WTC11 (cell line): Measurements from ENCODE around the gene FBXW9. TPM values are rescaled to one million over a fixed set of nuclear protein-coding genes. Genes with fewer than 3 reads are reported as not detected.

ENCODE experiments used
- ATAC-seq: fragments of 200-7000 bp; cut with Tn5 transposase; 2 replicates; pipeline ENCODE4 v1.10.0; 2021; ENCODE audit warnings: mild to moderate bottlenecking, moderate library complexity
- CTCF ChIA-PET: fragments of 300-600 bp; sonication (Branson Sonifier 250); formaldehyde crosslinking; loops from one replicate; lab custom pipeline; 2021; ENCODE audit warnings: antibody characterized with exemption; lab: Charles Lee
- POLR2A ChIA-PET: fragments of 350-600 bp; sonication (Branson Sonifier 250); formaldehyde crosslinking; loops from one replicate; lab custom pipeline; 2021; ENCODE audit warnings: antibody characterized with exemption; lab: Charles Lee
- DNase-seq: peaks from one replicate; pipeline ENCODE4 v3.0.0; 2021; ENCODE audit warnings: low spot score
- H3K27ac Mint-ChIP-seq: 2 replicates; pipeline ENCODE4 v1.8.0; 2021; ENCODE audit warnings: mixed read lengths
- H3K27me3 Mint-ChIP-seq: 2 replicates; pipeline ENCODE4 v1.8.0; 2021; ENCODE audit warnings: low read depth, mild to moderate bottlenecking, moderate library complexity, mixed read lengths
- H3K36me3 Mint-ChIP-seq: 2 replicates; pipeline ENCODE4 v1.8.0; 2021; ENCODE audit warnings: mixed read lengths
- H3K4me1 Mint-ChIP-seq: 2 replicates; pipeline ENCODE4 v1.8.0; 2022; ENCODE audit warnings: mixed read lengths
- H3K4me3 Mint-ChIP-seq: 2 replicates; pipeline ENCODE4 v1.8.0; 2021; ENCODE audit warnings: mild to moderate bottlenecking, moderate library complexity, mixed read lengths
- H3K9me3 Mint-ChIP-seq: 2 replicates; pipeline ENCODE4 v1.8.0; 2021; ENCODE audit warnings: mixed read lengths
- ETV6 ChIP-seq: sonication (generic); formaldehyde crosslinking; IDR thresholded peaks from 2 replicates; pipeline ENCODE4 v1.8.1; 2022; ENCODE audit warnings: mild to moderate bottlenecking, missing genetic modification reagents
- FOXJ3 ChIP-seq: sonication (generic); formaldehyde crosslinking; IDR thresholded peaks from 2 replicates; pipeline ENCODE4 v1.9.0; 2021; ENCODE audit warnings: missing genetic modification reagents, mild to moderate bottlenecking, borderline replicate concordance
- KAT7 ChIP-seq: sonication (generic); formaldehyde crosslinking; IDR thresholded peaks from 2 replicates; pipeline ENCODE4 v1.8.1; 2023; ENCODE audit warnings: missing genetic modification reagents, mild to moderate bottlenecking, borderline replicate concordance
- MXD4 ChIP-seq: fragments of 250-450 bp; sonication (Bioruptor Pico); IDR thresholded peaks from 2 replicates; pipeline ENCODE4 v1.8.0; 2021; ENCODE audit warnings: mild to moderate bottlenecking, moderate library complexity, borderline replicate concordance
- NFATC4 ChIP-seq: fragments of 250-450 bp; sonication (Bioruptor Pico); IDR thresholded peaks from 2 replicates; pipeline ENCODE4 v1.9.0; 2021; ENCODE audit warnings: mild to moderate bottlenecking
- NR2C2 ChIP-seq: sonication (generic); formaldehyde crosslinking; IDR thresholded peaks from 2 replicates; pipeline ENCODE4 v1.8.0; 2022; ENCODE audit warnings: mild to moderate bottlenecking, missing genetic modification reagents
- OVOL2 ChIP-seq: fragments of 250-450 bp; sonication (Bioruptor Pico); IDR thresholded peaks from 2 replicates; pipeline ENCODE4 v1.9.0; 2021; ENCODE audit warnings: mild to moderate bottlenecking, borderline replicate concordance
- SP1 ChIP-seq: sonication (generic); formaldehyde crosslinking; conservative IDR thresholded peaks from 2 replicates; pipeline ENCODE4 v1.8.1; 2022; ENCODE audit warnings: missing genetic modification reagents
- TP53 ChIP-seq: sonication (generic); formaldehyde crosslinking; IDR thresholded peaks from 2 replicates; pipeline ENCODE4 v1.8.1; 2023; ENCODE audit warnings: mild to moderate bottlenecking, missing genetic modification reagents
- ZNF138 ChIP-seq: sonication (generic); formaldehyde crosslinking; conservative IDR thresholded peaks from 2 replicates; pipeline ENCODE4 v1.8.1; 2022; ENCODE audit warnings: mild to moderate bottlenecking, moderate library complexity, missing genetic modification reagents
- total RNA-seq: library from RNA; stranded (reverse); gene quantifications from 3 replicates; pipeline ENCODE4 v1.2.3, GENCODE V29; 2021
- TF ChIP-seq, protein P1 (sequence below): fragments of 200-600 bp; IDR thresholded peaks from 2 replicates; pipeline ENCODE4 v1.8.0; 2022; ENCODE audit warnings: antibody characterized with exemption
- TF ChIP-seq, protein P2 (sequence below): sonication (generic); formaldehyde crosslinking; conservative IDR thresholded peaks from 2 replicates; pipeline ENCODE4 v1.8.1; 2022; ENCODE audit warnings: mild to moderate bottlenecking, missing genetic modification reagents
- TF ChIP-seq, protein P3 (sequence below): sonication (generic); formaldehyde crosslinking; conservative IDR thresholded peaks from 2 replicates; pipeline ENCODE4 v1.8.1; 2023; ENCODE audit warnings: mild to moderate bottlenecking, low read depth, missing genetic modification reagents, moderate library complexity
- TF ChIP-seq, protein P4 (sequence below): fragments of 250-450 bp; sonication (Bioruptor Pico); IDR thresholded peaks from 2 replicates; pipeline ENCODE4 v1.9.0; 2021; ENCODE audit warnings: mild to moderate bottlenecking, borderline replicate concordance
- TF ChIP-seq, protein P5 (sequence below): sonication (generic); formaldehyde crosslinking; IDR thresholded peaks from 2 replicates; pipeline ENCODE4 v1.8.0; 2023; ENCODE audit warnings: mild to moderate bottlenecking, missing genetic modification reagents
- TF ChIP-seq, protein P6 (sequence below): sonication (generic); formaldehyde crosslinking; IDR thresholded peaks from 2 replicates; pipeline ENCODE4 v1.8.1; 2022; ENCODE audit warnings: low read depth, missing genetic modification reagents, borderline replicate concordance
- TF ChIP-seq, protein P7 (sequence below): sonication (generic); formaldehyde crosslinking; IDR thresholded peaks from 2 replicates; pipeline ENCODE4 v1.8.1; 2023; ENCODE audit warnings: mild to moderate bottlenecking, missing genetic modification reagents, moderate library complexity

The FBXW9 gene
- total RNA-seq, 1 experiment from 2014 or later = 15.2 TPM

DNA sequence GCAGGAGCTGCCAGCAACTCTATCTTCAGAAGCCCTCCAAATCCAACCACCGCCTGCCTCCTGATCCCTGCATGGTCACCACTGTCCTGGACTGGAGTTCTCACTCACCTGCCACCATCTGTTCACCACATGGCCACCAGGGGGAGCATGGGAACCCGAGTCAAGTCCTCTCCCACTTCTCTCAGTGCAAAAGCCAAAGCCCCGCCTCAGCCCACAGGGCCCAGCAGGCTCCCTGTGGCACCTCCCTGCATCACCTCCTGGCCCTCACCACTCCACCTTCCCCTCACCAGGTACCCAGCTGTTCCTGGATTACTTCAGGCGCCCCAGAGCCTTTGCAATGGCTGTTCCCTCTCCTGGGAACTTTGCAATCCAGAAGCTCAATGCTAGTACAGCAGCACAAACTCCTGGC lies 20.0 kb downstream of the FBXW9 start:
- TF ChIP-seq, protein P1, sequence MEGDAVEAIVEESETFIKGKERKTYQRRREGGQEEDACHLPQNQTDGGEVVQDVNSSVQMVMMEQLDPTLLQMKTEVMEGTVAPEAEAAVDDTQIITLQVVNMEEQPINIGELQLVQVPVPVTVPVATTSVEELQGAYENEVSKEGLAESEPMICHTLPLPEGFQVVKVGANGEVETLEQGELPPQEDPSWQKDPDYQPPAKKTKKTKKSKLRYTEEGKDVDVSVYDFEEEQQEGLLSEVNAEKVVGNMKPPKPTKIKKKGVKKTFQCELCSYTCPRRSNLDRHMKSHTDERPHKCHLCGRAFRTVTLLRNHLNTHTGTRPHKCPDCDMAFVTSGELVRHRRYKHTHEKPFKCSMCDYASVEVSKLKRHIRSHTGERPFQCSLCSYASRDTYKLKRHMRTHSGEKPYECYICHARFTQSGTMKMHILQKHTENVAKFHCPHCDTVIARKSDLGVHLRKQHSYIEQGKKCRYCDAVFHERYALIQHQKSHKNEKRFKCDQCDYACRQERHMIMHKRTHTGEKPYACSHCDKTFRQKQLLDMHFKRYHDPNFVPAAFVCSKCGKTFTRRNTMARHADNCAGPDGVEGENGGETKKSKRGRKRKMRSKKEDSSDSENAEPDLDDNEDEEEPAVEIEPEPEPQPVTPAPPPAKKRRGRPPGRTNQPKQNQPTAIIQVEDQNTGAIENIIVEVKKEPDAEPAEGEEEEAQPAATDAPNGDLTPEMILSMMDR = peak; percentile 83
- TF ChIP-seq OVOL2 (CRISPR knock-in tag) = no peak
- DNase-seq = peak; percentile 97
- POLR2A ChIA-PET = interaction anchor here (0.8 kb wide), 1 partner anchor 19 kb away, joined by 3 read pairs; no protein-coding TSS in a partner anchor
- CTCF ChIA-PET = interaction anchor here (0.6 to 2.4 kb wide), 14 partner anchors 10 to 172 kb away, joined by 3 to 12 read pairs (median 4); partner anchors contain the start of genes GET3, MAN2B1, THSD8 and WDR83
- H3K27me3 Mint-ChIP-seq = no peaks in the 10 kb centered on the region
- peaks cover 7% of the 10 kb centered on the region; the same call in 1 of the 2 replicates for H3K4me1 Mint-ChIP-seq
- no peak overlapping the region for H3K27ac Mint-ChIP-seq
- H3K4me3 Mint-ChIP-seq = no peak overlapping the region
- H3K36me3 Mint-ChIP-seq = peaks cover 62% of the 10 kb centered on the region
- peak; percentile 52 for ATAC-seq
- H3K9me3 Mint-ChIP-seq = no peaks in the 10 kb centered on the region

DNA sequence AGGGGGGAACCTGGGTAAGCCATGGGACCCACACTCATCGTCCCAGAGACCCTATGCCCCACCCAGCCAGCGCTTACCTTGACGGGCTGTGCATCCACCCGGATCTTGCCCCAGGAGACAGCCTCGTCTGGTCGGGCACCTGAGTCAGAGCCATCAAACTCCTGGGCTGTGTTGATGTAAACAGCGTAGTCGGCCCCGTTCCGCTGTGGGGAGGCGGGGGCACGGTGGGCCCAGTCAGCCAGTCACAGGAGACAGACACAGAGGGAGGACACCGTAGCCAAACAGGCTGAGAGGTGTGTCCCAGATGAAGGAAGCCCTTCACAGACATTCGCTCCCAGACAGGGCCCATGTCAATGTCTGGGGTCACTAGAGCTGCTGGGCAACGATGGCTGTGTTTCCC lies 20.5 kb downstream of the FBXW9 start:
- CTCF ChIA-PET = interaction anchor here (0.6 to 2.4 kb wide), 9 partner anchors 10 to 126 kb away, joined by 3 to 12 read pairs (median 6); partner anchors contain the start of genes MAN2B1, THSD8, WDR83 and ZNF490
- POLR2A ChIA-PET = interaction anchor here (0.8 kb wide), 1 partner anchor 18 kb away, joined by 3 read pairs; no protein-coding TSS in a partner anchor
- no peak for ATAC-seq
- Mint-ChIP-seq H3K27me3 (no peaks in the 10 kb centered on the region), H3K36me3 (peaks cover 58% of the 10 kb centered on the region), H3K4me3 (no peak overlapping the region)
- TF ChIP-seq ZNF138 = no peak
- no peak for TF ChIP-seq FOXJ3 (CRISPR knock-in tag)
- TF ChIP-seq NR2C2 (CRISPR knock-in tag) = no peak
- TF ChIP-seq, protein P2, sequence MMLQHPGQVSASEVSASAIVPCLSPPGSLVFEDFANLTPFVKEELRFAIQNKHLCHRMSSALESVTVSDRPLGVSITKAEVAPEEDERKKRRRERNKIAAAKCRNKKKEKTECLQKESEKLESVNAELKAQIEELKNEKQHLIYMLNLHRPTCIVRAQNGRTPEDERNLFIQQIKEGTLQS = 0 out of 2 replicates have a peak, but pooled peaks have one; percentile 19
- TF ChIP-seq ETV6 (CRISPR knock-in tag) = no peak
- no peak for TF ChIP-seq SP1 (CRISPR knock-in tag)
- TF ChIP-seq, protein P3, sequence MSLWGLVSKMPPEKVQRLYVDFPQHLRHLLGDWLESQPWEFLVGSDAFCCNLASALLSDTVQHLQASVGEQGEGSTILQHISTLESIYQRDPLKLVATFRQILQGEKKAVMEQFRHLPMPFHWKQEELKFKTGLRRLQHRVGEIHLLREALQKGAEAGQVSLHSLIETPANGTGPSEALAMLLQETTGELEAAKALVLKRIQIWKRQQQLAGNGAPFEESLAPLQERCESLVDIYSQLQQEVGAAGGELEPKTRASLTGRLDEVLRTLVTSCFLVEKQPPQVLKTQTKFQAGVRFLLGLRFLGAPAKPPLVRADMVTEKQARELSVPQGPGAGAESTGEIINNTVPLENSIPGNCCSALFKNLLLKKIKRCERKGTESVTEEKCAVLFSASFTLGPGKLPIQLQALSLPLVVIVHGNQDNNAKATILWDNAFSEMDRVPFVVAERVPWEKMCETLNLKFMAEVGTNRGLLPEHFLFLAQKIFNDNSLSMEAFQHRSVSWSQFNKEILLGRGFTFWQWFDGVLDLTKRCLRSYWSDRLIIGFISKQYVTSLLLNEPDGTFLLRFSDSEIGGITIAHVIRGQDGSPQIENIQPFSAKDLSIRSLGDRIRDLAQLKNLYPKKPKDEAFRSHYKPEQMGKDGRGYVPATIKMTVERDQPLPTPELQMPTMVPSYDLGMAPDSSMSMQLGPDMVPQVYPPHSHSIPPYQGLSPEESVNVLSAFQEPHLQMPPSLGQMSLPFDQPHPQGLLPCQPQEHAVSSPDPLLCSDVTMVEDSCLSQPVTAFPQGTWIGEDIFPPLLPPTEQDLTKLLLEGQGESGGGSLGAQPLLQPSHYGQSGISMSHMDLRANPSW = no peak
- TF ChIP-seq, all 79 proteins: peak for 1
- H3K27ac Mint-ChIP-seq = no peak overlapping the region
- no peak for DNase-seq
- H3K4me1 Mint-ChIP-seq = peaks cover 4% of the 10 kb centered on the region; the same call in 1 of the 2 replicates
- no peaks in the 10 kb centered on the region for H3K9me3 Mint-ChIP-seq

DNA sequence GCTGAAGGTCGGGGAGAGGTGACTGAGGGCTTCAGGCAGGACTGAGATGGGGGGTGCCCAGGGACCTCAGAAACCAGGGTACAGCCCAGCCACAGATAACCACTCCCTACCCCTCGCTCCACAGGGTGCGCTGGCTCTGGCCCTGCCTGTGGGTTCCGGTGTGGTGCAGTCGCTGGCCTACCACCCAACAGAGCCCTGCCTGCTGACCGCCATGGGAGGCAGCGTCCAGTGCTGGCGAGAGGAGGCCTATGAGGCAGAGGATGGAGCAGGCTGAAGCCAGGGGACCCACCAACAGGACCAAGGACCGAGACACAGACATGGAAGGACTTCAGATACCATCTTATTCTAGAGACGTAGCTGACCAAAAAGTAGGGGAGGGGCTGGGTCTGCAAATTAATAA lies 21.0 kb downstream of the FBXW9 start:
- CTCF ChIA-PET = no interaction called here
- no peak overlapping the region for H3K27ac Mint-ChIP-seq
- ATAC-seq = no peak
- no peaks in the 10 kb centered on the region for H3K27me3 Mint-ChIP-seq
- peaks cover 57% of the 10 kb centered on the region for H3K36me3 Mint-ChIP-seq
- H3K4me3 Mint-ChIP-seq = no peak overlapping the region
- POLR2A ChIA-PET = no interaction called here
- H3K4me1 Mint-ChIP-seq = peaks cover 6% of the 10 kb centered on the region; the same call in 1 of the 2 replicates
- no peaks in the 10 kb centered on the region for H3K9me3 Mint-ChIP-seq
- DNase-seq = no peak
- TF ChIP-seq OVOL2 (CRISPR knock-in tag) (no peak), TP53 (CRISPR knock-in tag) (no peak), NFATC4 (CRISPR knock-in tag) (no peak), KAT7 (CRISPR knock-in tag) (no peak), MXD4 (no peak)
- TF ChIP-seq, protein P4, sequence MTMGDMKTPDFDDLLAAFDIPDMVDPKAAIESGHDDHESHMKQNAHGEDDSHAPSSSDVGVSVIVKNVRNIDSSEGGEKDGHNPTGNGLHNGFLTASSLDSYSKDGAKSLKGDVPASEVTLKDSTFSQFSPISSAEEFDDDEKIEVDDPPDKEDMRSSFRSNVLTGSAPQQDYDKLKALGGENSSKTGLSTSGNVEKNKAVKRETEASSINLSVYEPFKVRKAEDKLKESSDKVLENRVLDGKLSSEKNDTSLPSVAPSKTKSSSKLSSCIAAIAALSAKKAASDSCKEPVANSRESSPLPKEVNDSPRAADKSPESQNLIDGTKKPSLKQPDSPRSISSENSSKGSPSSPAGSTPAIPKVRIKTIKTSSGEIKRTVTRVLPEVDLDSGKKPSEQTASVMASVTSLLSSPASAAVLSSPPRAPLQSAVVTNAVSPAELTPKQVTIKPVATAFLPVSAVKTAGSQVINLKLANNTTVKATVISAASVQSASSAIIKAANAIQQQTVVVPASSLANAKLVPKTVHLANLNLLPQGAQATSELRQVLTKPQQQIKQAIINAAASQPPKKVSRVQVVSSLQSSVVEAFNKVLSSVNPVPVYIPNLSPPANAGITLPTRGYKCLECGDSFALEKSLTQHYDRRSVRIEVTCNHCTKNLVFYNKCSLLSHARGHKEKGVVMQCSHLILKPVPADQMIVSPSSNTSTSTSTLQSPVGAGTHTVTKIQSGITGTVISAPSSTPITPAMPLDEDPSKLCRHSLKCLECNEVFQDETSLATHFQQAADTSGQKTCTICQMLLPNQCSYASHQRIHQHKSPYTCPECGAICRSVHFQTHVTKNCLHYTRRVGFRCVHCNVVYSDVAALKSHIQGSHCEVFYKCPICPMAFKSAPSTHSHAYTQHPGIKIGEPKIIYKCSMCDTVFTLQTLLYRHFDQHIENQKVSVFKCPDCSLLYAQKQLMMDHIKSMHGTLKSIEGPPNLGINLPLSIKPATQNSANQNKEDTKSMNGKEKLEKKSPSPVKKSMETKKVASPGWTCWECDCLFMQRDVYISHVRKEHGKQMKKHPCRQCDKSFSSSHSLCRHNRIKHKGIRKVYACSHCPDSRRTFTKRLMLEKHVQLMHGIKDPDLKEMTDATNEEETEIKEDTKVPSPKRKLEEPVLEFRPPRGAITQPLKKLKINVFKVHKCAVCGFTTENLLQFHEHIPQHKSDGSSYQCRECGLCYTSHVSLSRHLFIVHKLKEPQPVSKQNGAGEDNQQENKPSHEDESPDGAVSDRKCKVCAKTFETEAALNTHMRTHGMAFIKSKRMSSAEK (CRISPR knock-in tag) = no peak
- TF ChIP-seq, protein P5, sequence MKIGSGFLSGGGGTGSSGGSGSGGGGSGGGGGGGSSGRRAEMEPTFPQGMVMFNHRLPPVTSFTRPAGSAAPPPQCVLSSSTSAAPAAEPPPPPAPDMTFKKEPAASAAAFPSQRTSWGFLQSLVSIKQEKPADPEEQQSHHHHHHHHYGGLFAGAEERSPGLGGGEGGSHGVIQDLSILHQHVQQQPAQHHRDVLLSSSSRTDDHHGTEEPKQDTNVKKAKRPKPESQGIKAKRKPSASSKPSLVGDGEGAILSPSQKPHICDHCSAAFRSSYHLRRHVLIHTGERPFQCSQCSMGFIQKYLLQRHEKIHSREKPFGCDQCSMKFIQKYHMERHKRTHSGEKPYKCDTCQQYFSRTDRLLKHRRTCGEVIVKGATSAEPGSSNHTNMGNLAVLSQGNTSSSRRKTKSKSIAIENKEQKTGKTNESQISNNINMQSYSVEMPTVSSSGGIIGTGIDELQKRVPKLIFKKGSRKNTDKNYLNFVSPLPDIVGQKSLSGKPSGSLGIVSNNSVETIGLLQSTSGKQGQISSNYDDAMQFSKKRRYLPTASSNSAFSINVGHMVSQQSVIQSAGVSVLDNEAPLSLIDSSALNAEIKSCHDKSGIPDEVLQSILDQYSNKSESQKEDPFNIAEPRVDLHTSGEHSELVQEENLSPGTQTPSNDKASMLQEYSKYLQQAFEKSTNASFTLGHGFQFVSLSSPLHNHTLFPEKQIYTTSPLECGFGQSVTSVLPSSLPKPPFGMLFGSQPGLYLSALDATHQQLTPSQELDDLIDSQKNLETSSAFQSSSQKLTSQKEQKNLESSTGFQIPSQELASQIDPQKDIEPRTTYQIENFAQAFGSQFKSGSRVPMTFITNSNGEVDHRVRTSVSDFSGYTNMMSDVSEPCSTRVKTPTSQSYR = no peak
- TF ChIP-seq, protein P6, sequence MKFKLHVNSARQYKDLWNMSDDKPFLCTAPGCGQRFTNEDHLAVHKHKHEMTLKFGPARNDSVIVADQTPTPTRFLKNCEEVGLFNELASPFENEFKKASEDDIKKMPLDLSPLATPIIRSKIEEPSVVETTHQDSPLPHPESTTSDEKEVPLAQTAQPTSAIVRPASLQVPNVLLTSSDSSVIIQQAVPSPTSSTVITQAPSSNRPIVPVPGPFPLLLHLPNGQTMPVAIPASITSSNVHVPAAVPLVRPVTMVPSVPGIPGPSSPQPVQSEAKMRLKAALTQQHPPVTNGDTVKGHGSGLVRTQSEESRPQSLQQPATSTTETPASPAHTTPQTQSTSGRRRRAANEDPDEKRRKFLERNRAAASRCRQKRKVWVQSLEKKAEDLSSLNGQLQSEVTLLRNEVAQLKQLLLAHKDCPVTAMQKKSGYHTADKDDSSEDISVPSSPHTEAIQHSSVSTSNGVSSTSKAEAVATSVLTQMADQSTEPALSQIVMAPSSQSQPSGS (CRISPR knock-in tag) = no peak
- TF ChIP-seq, protein P7, sequence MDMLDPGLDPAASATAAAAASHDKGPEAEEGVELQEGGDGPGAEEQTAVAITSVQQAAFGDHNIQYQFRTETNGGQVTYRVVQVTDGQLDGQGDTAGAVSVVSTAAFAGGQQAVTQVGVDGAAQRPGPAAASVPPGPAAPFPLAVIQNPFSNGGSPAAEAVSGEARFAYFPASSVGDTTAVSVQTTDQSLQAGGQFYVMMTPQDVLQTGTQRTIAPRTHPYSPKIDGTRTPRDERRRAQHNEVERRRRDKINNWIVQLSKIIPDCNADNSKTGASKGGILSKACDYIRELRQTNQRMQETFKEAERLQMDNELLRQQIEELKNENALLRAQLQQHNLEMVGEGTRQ = no peak
